Breast epithelium (tissue), 4 donors: Measurements from ENCODE around the gene GPC6. TPM values are rescaled to one million over a fixed set of nuclear protein-coding genes. Genes with fewer than 3 reads are reported as not detected.

Experiments used
- DNase-seq, 2 donors: peaks; one replicate each; pipeline ENCODE4 v3.0.0-alpha.2; 2019; ENCODE audit warnings: low spot score in 2 of 2
- H3K27ac ChIP-seq, 2 donors: fragments of 200-600 bp; sonication (generic) in 1 of 2; one replicate each; pipeline ENCODE4 v1.5.1; 2016 to 2019; ENCODE audit warnings: mild to moderate bottlenecking in 1 of 2
- H3K27me3 ChIP-seq, 2 donors: fragments of 200-600 bp; sonication (generic) in 1 of 2; one replicate each; pipeline versions ENCODE4 v1.5.1 to v1.6.0; 2017 to 2019; ENCODE audit warnings: control low read depth in 1 of 2, mild to moderate bottlenecking in 1 of 2
- H3K36me3 ChIP-seq: fragments of 200-600 bp; one replicate; pipeline ENCODE4 v1.5.1; 2019
- H3K4me1 ChIP-seq, 2 donors: fragments of 200-600 bp; sonication (generic); one replicate each; pipeline ENCODE4 v1.5.1; 2016 to 2019; ENCODE audit warnings: control low read depth in 1 of 2
- H3K4me3 ChIP-seq, 3 donors: fragments of 200-600 bp; sonication (generic); 1 replicate in 2 of 3; 2 replicates in 1 of 3; pipeline ENCODE4 v1.5.1; 2016 to 2019; ENCODE audit warnings: mild to moderate bottlenecking in 3 of 3, moderate library complexity in 2 of 3
- H3K9me3 ChIP-seq, 2 donors: fragments of 200-600 bp; sonication (generic) in 1 of 2; one replicate each; pipeline ENCODE4 v1.5.1; 2016 to 2019; ENCODE audit warnings: control low read depth in 1 of 2
- CTCF ChIP-seq, 3 donors: fragments of 450-650 bp; IDR thresholded peaks; one replicate each; pipeline ENCODE4 v1.5.1; 2016 to 2017; ENCODE audit warnings: antibody characterized with exemption in 3 of 3, mild to moderate bottlenecking in 3 of 3, moderate library complexity in 3 of 3
- POLR2A ChIP-seq: fragments of 450-650 bp; IDR thresholded peaks from one replicate; pipeline ENCODE4 v1.6.1; 2016; ENCODE audit warnings: antibody characterized with exemption, mild to moderate bottlenecking, moderate library complexity
- POLR2AphosphoS5 ChIP-seq, 3 donors: sonication (generic); formaldehyde crosslinking; IDR thresholded peaks; one replicate each; pipeline ENCODE4 v1.6.1; 2017; ENCODE audit warnings: antibody characterized with exemption in 3 of 3
- intact Hi-C: fragments of 100-400 bp; cut with DNase I; formaldehyde crosslinking; loops from one replicate; pipeline ENCODE4 v1.15.1; 2023; ENCODE audit warnings: low total_unique reads
- total RNA-seq, 3 donors: library from RNA; depleted of rRNA; stranded (reverse); fragments of >200 nt; gene quantifications; one replicate each; pipeline ENCODE4 v1.1.0, GENCODE V29; 2016

The GPC6 gene
- total RNA-seq, 3 donors from 2014 or later: 3.5 to 44.0 (median 4.9) TPM

DNA sequence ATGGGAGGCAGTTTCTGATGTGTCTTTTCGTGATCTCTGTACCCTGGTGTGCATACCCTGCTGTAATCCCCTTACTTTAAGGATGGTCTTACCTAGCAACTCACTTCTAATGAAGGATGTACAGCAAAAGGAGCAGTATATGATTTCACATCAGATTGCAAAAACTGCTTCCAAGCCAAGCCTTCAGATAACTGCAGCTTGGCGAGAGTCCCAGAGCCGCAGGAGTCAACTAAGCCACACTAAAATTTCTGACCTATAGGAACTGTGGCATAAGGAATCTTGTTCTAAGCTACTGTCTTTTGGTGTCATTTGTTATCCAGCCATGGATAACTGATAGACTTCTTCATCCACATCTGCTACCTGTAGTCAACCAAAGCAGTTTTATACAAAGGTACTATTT is 496.7 kb downstream of the GPC6 start:
- Histone ChIP-seq H3K9me3 (no peaks in the 10 kb centered on the region), H3K27me3 (no peaks in the 10 kb centered on the region), H3K27ac (no peak overlapping the region), H3K4me3 (no peak overlapping the region), H3K36me3 (no peaks in the 10 kb centered on the region), H3K4me1 (no peaks in the 10 kb centered on the region)
- TF ChIP-seq POLR2AphosphoS5 (IDR thresholded peaks at IDR 0.05) (no peak), POLR2A (no peak), CTCF (IDR thresholded peaks at IDR 0.05) (no peak)
- DNase-seq: no peak
- intact Hi-C loops: no loop called here

DNA sequence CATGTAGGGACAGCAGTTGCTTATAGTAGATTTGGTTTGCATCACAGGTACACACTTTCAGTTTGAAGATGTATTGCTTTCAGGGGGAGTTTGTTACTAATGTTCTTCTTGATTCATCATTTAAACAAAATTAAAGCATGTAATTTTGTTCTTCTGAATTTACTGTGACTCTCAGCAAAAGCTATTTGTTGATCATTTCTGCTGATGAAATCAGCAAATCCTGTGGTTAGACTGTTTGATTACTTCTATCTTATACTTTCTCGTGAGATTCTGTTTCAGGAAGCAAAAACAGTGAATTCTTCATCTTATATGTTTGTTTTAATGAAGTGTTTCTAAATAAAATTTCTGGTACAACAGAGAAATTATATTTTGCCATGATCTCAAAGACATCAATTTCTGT is 497.6 kb downstream of the GPC6 start:
- no peaks in the 10 kb centered on the region for H3K4me1 ChIP-seq
- no peaks in the 10 kb centered on the region for H3K9me3 ChIP-seq
- no peak for TF ChIP-seq CTCF (IDR thresholded peaks at IDR 0.05)
- no peak for TF ChIP-seq POLR2A
- TF ChIP-seq POLR2AphosphoS5 (IDR thresholded peaks at IDR 0.05): no peak
- DNase-seq: no peak
- no peak overlapping the region for H3K27ac ChIP-seq
- no peaks in the 10 kb centered on the region for H3K36me3 ChIP-seq
- H3K27me3 ChIP-seq: no peaks in the 10 kb centered on the region
- intact Hi-C loops: no loop called here
- H3K4me3 ChIP-seq: no peak overlapping the region

DNA sequence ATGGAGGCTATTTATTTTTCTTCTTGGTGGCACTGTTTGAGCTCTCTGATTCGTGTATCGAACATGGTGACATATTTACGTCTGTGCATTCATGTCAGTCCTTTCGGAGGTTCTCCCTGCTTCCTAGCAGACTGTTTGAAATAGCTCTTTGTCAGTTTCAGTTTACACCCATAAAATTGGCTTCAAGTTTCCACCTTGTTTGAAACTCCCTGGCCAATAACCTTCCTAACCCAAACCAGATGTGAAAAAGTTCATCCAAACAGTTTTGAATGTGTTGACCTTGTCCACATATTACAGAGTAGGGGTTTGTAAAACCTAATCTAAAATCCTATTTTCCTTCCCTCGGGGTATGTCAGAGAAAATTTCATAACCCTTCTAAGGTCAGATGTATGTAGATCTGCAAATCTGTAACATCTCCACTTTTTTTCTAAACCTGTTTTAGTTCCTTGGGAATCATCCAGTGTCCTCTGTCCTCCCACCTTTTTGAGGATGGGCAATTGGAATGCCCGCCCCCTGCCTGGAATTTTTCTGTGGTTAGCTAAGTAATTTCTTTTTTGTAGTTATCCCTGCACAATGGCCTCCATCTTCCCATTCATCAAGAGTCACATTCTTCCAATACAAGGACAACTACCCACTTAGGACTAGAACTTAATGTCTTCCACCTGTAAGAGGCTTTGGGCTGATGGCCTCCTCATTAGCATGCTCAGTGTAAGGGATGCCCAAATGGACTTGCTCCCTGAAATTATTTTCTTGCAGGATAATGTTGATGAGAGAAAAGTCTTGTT is 499.8 kb downstream of the GPC6 start:
- no peaks in the 10 kb centered on the region for H3K4me1 ChIP-seq
- intact Hi-C loops: no loop called here
- H3K4me3 ChIP-seq: no peak overlapping the region
- H3K9me3 ChIP-seq: no peaks in the 10 kb centered on the region
- TF ChIP-seq CTCF (IDR thresholded peaks at IDR 0.05) (no peak), POLR2A (no peak), POLR2AphosphoS5 (IDR thresholded peaks at IDR 0.05) (no peak)
- no peak for DNase-seq
- H3K27me3 ChIP-seq: no peaks in the 10 kb centered on the region
- no peaks in the 10 kb centered on the region for H3K36me3 ChIP-seq
- H3K27ac ChIP-seq: no peak overlapping the region

DNA sequence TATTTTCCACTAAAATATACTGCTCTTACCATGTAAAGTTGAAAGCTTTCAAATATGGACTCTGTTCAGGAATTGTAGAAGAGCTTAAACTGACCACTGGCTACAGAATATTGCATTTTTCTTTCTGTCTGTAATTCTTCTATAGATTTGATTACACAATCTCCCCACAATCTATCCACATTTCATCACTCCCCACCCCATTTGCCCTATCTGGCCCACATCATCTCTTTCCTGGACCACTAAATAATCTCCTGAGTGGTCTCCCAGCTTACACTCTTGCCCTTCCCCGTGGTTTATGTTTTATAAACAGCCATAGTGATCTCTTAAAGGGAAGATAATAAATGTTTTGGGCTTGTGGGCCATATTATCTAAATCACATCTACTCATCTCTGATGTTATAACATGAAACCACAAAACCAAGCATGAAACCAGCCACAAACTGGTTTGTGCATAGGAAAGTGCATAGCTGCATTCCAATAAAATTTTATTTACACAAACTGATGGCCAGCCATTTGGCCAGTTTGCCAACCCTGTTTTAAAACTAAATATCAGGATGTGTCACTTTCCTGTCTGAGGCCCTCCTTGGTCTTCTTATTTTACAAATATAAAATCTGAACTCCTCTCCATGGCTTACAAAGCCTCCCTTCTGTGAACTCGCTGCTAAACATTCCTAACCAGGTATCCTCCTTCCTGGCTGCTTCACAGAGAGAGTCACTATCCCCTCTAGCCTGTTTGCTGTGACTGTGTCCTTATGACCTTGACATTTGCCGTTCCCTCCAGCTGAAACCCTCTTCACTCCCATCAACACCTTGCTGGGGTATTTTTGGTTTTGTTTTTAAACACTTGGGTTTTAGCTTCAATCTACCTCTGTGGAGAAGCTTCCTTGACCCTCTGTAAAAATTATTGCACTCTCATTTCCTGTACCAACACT is 500.9 kb downstream of the GPC6 start:
- no peak for DNase-seq
- Histone ChIP-seq H3K4me3 (no peak overlapping the region), H3K9me3 (no peaks in the 10 kb centered on the region), H3K27ac (no peak overlapping the region), H3K27me3 (no peaks in the 10 kb centered on the region), H3K4me1 (no peaks in the 10 kb centered on the region), H3K36me3 (no peaks in the 10 kb centered on the region)
- intact Hi-C loops: no loop called here
- TF ChIP-seq POLR2A (no peak), CTCF (IDR thresholded peaks at IDR 0.05) (no peak), POLR2AphosphoS5 (IDR thresholded peaks at IDR 0.05) (no peak)

GRCh38 chr13:93729383-93729782 is 502.8 kb downstream of the GPC6 start:
- TF ChIP-seq POLR2A (no peak), CTCF (IDR thresholded peaks at IDR 0.05) (no peak)
- no peak for DNase-seq
- H3K4me3 ChIP-seq: no peak overlapping the region
- no peaks in the 10 kb centered on the region for H3K9me3 ChIP-seq
- H3K36me3 ChIP-seq: no peaks in the 10 kb centered on the region
- H3K27me3 ChIP-seq: no peaks in the 10 kb centered on the region
- no peak overlapping the region for H3K27ac ChIP-seq
- intact Hi-C loops: no loop called here
- no peaks in the 10 kb centered on the region for H3K4me1 ChIP-seq
